ENCODE data around the gene ANKRD24. TPM values are rescaled to one million over a fixed set of nuclear protein-coding genes. Genes with fewer than 3 reads are reported as not detected.

Gene ANKRD24
- polyA plus RNA-seq, 1 donor from 2014 or later = 2.8 TPM

GRCh38 chr19:4196009-4196408, 13.5 kb downstream of the ANKRD24 start:
- TF ChIP-seq SMC3 (conservative IDR thresholded peaks at IDR 0.05; ENCODE audit: poor library complexity) (no peak), RAD21 (conservative IDR thresholded peaks at IDR 0.05) (no peak), CTCF (IDR thresholded peaks at IDR 0.05; ENCODE audit: poor library complexity, severe bottlenecking) (no peak), EP300 (conservative IDR thresholded peaks at IDR 0.05; ENCODE audit: poor library complexity, severe bottlenecking) (no peak), EZH2 (IDR thresholded peaks at IDR 0.05; ENCODE audit: borderline replicate concordance, insufficient read depth, low read length, poor library complexity, severe bottlenecking) (no peak), POLR2AphosphoS5 (IDR thresholded peaks at IDR 0.05) (no peak), MXI1 (conservative IDR thresholded peaks at IDR 0.05; ENCODE audit: poor library complexity, severe bottlenecking) (no peak)
- TF ChIP-seq, protein P1, sequence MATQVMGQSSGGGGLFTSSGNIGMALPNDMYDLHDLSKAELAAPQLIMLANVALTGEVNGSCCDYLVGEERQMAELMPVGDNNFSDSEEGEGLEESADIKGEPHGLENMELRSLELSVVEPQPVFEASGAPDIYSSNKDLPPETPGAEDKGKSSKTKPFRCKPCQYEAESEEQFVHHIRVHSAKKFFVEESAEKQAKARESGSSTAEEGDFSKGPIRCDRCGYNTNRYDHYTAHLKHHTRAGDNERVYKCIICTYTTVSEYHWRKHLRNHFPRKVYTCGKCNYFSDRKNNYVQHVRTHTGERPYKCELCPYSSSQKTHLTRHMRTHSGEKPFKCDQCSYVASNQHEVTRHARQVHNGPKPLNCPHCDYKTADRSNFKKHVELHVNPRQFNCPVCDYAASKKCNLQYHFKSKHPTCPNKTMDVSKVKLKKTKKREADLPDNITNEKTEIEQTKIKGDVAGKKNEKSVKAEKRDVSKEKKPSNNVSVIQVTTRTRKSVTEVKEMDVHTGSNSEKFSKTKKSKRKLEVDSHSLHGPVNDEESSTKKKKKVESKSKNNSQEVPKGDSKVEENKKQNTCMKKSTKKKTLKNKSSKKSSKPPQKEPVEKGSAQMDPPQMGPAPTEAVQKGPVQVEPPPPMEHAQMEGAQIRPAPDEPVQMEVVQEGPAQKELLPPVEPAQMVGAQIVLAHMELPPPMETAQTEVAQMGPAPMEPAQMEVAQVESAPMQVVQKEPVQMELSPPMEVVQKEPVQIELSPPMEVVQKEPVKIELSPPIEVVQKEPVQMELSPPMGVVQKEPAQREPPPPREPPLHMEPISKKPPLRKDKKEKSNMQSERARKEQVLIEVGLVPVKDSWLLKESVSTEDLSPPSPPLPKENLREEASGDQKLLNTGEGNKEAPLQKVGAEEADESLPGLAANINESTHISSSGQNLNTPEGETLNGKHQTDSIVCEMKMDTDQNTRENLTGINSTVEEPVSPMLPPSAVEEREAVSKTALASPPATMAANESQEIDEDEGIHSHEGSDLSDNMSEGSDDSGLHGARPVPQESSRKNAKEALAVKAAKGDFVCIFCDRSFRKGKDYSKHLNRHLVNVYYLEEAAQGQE (IDR thresholded peaks at IDR 0.05; ENCODE audit: borderline replicate concordance) = no peak
- no peak overlapping the region for H2AFZ ChIP-seq (ENCODE audit: low read depth, low read length)
- H3K9me3 ChIP-seq (ENCODE audit: low read length) = no peaks in the 10 kb centered on the region
- peaks cover 38% of the 10 kb centered on the region for H3K27me3 ChIP-seq (ENCODE audit: insufficient read depth, low read depth, low read length)
- H3K9me2 ChIP-seq (ENCODE audit: insufficient read depth, low read length) = no peaks in the 10 kb centered on the region
- H4K20me1 ChIP-seq (ENCODE audit: insufficient read depth) = no peaks in the 10 kb centered on the region
- H3K9ac ChIP-seq (ENCODE audit: low read length) = no peak overlapping the region
- H3K27ac ChIP-seq (ENCODE audit: low read length) = no peak overlapping the region
- no peaks in the 10 kb centered on the region for H3K79me2 ChIP-seq (replicated peaks; ENCODE audit: insufficient read depth, low read length)
- no peaks in the 10 kb centered on the region for H3K36me3 ChIP-seq (ENCODE audit: insufficient read depth, low read length)
- no peaks in the 10 kb centered on the region for H3F3A ChIP-seq (ENCODE audit: insufficient read depth, low read length, poor library complexity, severe bottlenecking)
- H3K4me3 ChIP-seq (ENCODE audit: low read length) = no peak overlapping the region
- H3K4me2 ChIP-seq (ENCODE audit: low read length) = no peak overlapping the region

- H3K4me2 ChIP-seq (ENCODE audit: low read length) = no peak overlapping the region
- H3K27ac ChIP-seq (ENCODE audit: low read length) = no peak overlapping the region
- no peak overlapping the region for H2AFZ ChIP-seq (ENCODE audit: low read depth, low read length)
- H4K20me1 ChIP-seq (ENCODE audit: insufficient read depth) = no peaks in the 10 kb centered on the region
- H3K4me3 ChIP-seq (ENCODE audit: low read length) = no peak overlapping the region
- H3K9me3 ChIP-seq (ENCODE audit: low read length) = no peaks in the 10 kb centered on the region
- peaks cover 38% of the 10 kb centered on the region for H3K27me3 ChIP-seq (ENCODE audit: insufficient read depth, low read depth, low read length)
- H3F3A ChIP-seq (ENCODE audit: insufficient read depth, low read length, poor library complexity, severe bottlenecking) = no peaks in the 10 kb centered on the region
- no peaks in the 10 kb centered on the region for H3K9me2 ChIP-seq (ENCODE audit: insufficient read depth, low read length)
- H3K79me2 ChIP-seq (replicated peaks; ENCODE audit: insufficient read depth, low read length) = no peaks in the 10 kb centered on the region
- no peaks in the 10 kb centered on the region for H3K36me3 ChIP-seq (ENCODE audit: insufficient read depth, low read length)
- H3K9ac ChIP-seq (ENCODE audit: low read length) = no peak overlapping the region
- TF ChIP-seq, protein P1 (IDR thresholded peaks at IDR 0.05; ENCODE audit: borderline replicate concordance) = no peak
- TF ChIP-seq RAD21 (conservative IDR thresholded peaks at IDR 0.05) (no peak), TAF1 (IDR thresholded peaks at IDR 0.05; ENCODE audit: low read depth) (no peak), EZH2 (IDR thresholded peaks at IDR 0.05; ENCODE audit: borderline replicate concordance, insufficient read depth, low read length, poor library complexity, severe bottlenecking) (no peak), POLR2AphosphoS5 (IDR thresholded peaks at IDR 0.05) (no peak), SMC3 (conservative IDR thresholded peaks at IDR 0.05; ENCODE audit: poor library complexity) (no peak), CTCF (IDR thresholded peaks at IDR 0.05; ENCODE audit: poor library complexity, severe bottlenecking) (no peak), MXI1 (conservative IDR thresholded peaks at IDR 0.05; ENCODE audit: poor library complexity, severe bottlenecking) (no peak), EP300 (conservative IDR thresholded peaks at IDR 0.05; ENCODE audit: poor library complexity, severe bottlenecking) (no peak)
Measured at GRCh38 chr19:4196587-4197148, 14.2 kb downstream of the ANKRD24 start.
